ENCODE results near the gene DIS3L.
A peak's percentile ranks its signal among the peaks of the same experiment; 100 is the strongest.

DNA sequence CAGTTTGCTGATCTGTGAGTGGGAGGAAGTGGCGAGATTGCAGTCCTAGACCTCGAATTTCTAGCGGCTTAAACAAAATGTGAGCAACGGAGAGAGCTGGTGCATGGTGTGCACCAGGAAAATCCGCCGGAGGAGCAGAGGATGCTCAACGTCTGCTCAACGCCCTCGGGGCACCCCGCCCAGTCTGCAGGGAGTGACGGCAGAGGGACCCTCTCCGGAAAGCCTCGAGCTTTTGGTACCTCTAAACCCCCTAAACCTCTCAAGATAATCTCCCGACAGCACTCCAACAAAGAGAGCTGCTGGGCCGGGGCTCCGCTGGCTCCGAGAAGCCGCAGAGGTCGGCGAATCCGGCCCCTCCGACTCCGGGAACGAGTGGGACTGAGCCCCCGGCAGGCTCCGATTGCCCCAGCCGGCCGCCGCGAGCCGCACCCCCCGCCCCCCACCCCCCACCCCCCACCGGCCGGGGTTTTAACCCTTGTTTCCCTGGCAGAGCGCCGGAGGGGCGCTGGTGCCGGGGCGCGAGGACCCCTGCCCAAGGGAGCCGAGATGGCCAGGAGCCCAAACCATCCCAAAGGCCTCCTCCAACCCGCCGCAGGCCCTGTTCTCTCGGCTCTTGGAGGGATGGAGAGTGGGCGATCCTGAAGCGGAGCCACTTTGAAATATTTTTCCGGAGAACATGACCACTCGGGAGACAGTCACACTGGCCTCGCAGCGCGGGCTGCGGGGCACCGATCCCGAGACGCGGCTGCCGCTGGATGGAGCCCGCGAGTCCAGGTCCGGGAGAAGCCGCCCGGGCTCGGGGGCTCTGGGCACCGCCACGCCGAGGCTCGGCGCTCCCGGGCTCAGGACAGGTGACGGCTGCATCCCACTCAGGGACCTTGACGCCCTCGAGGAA, 41.3 kb upstream of the DIS3L start:
- no peak for TF ChIP-seq POLR2A (IDR thresholded peaks at IDR 0.05; ENCODE audit: low read depth, low read length)
- TF ChIP-seq MXI1 (IDR thresholded peaks at IDR 0.05; ENCODE audit: borderline replicate concordance, low read depth, low read length) = no peak
- TF ChIP-seq, protein P1, sequence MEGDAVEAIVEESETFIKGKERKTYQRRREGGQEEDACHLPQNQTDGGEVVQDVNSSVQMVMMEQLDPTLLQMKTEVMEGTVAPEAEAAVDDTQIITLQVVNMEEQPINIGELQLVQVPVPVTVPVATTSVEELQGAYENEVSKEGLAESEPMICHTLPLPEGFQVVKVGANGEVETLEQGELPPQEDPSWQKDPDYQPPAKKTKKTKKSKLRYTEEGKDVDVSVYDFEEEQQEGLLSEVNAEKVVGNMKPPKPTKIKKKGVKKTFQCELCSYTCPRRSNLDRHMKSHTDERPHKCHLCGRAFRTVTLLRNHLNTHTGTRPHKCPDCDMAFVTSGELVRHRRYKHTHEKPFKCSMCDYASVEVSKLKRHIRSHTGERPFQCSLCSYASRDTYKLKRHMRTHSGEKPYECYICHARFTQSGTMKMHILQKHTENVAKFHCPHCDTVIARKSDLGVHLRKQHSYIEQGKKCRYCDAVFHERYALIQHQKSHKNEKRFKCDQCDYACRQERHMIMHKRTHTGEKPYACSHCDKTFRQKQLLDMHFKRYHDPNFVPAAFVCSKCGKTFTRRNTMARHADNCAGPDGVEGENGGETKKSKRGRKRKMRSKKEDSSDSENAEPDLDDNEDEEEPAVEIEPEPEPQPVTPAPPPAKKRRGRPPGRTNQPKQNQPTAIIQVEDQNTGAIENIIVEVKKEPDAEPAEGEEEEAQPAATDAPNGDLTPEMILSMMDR (conservative IDR thresholded peaks at IDR 0.05; ENCODE audit: low read depth, low read length) = peak; percentile 60
- no peak for TF ChIP-seq MAZ (IDR thresholded peaks at IDR 0.05; ENCODE audit: borderline replicate concordance, low read depth, low read length)
- TF ChIP-seq RAD21 (IDR thresholded peaks at IDR 0.05; ENCODE audit: low read length) = peak; percentile 40
- TF ChIP-seq, protein P2, sequence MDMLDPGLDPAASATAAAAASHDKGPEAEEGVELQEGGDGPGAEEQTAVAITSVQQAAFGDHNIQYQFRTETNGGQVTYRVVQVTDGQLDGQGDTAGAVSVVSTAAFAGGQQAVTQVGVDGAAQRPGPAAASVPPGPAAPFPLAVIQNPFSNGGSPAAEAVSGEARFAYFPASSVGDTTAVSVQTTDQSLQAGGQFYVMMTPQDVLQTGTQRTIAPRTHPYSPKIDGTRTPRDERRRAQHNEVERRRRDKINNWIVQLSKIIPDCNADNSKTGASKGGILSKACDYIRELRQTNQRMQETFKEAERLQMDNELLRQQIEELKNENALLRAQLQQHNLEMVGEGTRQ (IDR thresholded peaks at IDR 0.05; ENCODE audit: low read depth, low read length) = no peak
- TF ChIP-seq BHLHE40 (IDR thresholded peaks at IDR 0.05; ENCODE audit: low read depth, low read length) = no peak
- no peak for TF ChIP-seq FOS (IDR thresholded peaks at IDR 0.05; ENCODE audit: low read depth, low read length)
- TF ChIP-seq SMC3 (IDR thresholded peaks at IDR 0.05; ENCODE audit: low read depth, low read length) = peak; percentile 53; the same call in 1 of the 2 replicates
- no peak for TF ChIP-seq NFE2L2 (IDR thresholded peaks at IDR 0.05; ENCODE audit: low read depth, low read length)

All from IMR-90 (cell line).